ENCODE measurements around the gene TENM4.

Gene TENM4

DNA sequence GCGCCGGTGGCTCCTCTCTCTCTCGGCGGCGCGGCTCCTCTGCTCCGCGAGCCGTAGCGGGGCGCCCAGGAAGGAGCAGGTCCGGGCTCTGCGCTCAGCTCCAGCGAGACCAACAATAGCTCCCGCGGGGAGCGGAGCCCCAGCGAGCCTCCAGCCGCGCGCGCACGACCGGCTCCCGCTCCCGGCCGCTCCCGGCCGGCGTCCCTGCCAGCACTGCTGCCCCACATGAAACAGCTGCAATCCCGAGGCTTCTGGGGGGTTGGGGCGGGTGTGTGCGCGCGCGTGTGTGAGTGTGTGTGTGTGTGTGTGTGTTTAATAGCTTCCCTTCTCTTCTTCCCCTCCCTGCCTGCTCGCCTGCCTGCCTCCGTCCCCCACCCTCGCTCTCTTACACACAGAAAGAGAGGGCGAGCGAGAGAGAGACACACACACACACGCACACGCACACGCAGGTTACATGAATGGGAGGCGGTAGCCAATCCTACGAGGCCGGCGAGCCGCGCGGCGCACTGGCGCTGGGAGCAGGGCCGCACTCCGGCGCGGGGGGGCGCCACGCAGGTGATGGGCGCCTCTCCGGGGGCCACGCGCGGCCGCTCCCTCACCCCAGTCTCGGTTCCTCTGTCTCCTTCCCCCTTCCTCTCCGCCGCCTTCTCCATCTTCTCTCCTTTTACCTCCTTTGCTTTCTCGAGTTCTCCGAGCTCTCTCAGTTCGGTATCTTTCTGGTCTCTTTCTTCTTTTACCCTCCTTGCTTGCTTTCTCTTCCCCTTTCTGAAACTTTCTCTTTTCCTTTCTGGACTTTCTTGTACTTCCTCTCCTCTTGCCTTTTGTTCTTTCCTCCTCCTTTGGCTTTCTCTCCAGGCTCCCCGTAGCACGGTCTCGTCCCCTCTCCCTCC, at the start of gene TENM4:
TSS of gene TENM4 (minus strand) at position 460 of the 890 bp plus-strand sequence. CDS start 371,086 bp downstream, outside the sequence.
- DNase-seq (ENCODE audit: low read depth): no peak

DNA sequence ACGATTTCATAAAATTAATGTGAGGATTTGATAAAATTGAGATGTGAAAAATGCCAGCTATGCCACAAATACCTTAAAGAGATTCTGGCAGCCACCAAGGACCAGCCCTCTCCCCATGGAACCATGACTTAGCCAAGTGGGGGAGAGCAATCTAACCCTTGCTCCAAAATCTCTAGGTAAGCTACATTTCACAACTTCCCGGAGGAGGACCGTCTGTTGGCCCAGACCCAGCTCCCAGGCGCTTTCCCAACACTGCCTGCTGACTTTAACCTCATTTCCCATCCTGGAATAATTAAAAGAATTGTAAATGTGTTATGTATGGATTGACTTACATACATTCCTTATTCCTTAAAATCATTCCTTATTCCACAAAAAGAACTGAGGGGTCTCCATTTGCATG, 47.5 kb upstream of the TENM4 start:
- DNase-seq (ENCODE audit: low read depth): no peak

DNA sequence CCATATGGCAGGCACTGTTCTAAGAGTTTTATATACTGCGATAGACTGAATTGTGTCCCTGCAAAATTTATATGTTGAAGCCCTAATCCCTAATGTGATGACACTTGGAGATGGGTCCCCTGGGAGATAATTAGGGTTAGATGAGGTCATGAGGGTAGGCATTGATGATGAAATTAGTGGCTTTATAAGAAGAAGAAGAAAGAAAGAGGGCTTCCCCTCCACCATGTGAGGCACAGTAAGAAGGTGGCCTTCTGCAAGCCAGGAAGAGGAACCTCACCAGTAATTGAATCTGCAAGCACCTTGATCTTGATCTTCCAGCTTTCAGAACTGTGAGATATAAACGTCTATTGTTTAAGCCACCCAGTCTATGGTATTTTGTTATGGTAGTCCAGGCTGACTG, 46.6 kb upstream of the TENM4 start:
- DNase-seq (ENCODE audit: low read depth): no peak

DNA sequence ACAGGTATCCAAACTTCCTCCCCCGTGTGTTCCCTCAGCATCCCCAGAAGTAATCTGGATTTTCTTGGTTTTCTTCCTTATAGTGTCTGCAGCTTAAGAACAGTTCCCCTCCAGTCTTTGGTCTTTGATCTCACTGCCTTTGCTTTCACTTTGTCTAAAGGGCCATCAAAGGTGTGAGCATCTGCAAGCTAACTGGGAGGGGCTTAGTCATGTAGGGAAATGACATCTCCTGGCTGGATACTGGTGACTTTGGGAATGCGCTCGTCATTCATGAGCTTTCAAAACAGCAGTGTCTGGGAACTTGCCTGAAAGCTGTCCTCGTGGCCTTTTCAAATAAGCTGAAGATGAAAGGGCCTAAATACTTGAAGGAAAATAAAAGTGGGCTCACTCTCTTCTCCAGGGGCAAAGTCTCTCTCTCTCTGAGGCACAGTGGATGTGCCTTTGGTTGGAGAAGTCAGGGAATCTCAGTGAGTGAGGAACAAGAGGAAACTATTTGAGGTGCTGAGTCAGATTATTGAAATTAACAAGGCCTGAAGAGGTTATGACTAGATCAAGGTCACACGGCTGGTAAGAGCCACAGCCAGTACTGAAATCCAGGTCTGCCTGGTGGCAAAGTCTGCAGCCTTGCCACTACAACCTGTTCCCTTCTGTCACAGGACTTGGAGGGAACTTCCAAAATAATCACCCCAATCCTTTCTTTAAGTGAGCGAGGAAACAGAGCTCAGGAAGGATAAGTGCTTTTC, 45.6 kb upstream of the TENM4 start:
- DNase-seq (ENCODE audit: low read depth): no peak

DNA sequence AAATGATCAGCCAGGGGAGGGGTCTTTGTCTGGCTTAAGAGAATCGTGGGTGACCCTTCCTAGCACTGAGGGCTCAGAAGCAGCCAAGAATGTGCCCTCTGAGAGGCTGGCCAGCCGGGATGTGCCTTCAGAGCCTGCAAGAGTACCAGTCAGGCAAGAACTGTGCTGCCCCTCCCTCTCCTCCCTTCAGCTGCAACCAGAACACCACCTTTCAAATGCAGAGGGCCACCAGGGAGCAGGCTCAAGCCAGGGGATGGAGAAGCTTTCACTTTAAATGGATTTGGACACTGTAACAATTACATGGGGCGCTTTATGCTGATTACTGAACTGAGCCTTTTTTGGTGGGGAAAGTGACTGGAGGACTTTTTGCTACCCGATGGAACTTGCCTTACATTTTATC, 44.9 kb upstream of the TENM4 start:
- DNase-seq (ENCODE audit: low read depth): no peak

DNA sequence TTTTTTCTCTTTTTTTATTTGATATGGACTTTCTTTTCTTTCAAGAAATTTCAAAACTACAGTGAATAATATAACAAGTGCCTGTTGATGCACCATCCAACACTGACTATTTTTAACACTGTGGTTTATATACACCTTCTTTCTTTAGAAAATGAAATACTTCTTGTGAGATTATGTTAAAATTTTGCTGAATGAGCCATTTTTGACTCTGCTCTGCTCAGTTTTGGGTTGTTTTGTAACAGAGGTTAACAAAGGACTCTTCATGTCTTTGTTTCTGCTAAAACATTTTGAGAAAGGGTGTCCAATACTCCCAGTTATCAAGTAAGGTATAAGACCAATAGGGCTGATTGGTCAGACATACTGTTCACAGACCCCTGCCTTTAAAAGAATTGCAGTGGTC, 44.0 kb upstream of the TENM4 start:
- no peak for DNase-seq (ENCODE audit: low read depth)

DNA sequence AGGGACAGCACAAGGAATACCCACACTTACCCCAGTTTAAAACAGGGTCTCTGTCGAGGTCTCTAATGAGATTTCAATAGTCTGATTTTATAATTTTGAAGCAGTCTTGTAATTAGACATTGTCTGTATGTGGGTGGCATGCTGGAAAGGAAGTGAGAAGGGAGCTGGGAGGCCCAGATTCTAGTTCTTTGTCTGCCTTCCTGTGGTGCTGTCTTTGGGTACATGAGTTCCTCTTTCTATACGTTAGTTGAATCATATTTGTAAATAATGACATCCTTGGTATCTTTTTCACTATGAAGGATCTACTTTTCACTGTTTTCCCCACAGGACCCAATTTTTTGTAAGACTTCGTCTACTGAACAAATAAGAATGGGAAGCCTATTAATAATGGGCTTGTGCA, 42.0 kb upstream of the TENM4 start:
- no peak for DNase-seq (ENCODE audit: low read depth)

DNA sequence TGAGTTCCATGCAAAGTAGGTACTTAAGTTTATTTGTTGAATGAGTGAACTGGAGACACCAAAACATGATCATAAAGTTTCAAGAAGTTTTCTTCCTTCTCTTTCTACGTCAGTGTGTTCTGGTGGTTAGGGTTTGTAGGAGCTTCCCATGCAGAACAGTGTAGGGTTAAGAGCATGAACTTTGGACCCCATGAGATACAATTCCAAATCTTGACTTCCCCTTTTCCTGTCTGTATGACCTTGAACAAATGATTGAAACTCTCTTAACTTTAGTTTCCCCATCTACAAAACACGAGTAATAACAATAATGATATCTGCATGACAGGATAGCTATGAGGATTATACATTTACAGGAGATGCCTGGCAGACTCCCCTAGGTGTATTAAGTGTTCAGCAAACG, 41.0 kb upstream of the TENM4 start:
- no peak for DNase-seq (ENCODE audit: low read depth)

DNA sequence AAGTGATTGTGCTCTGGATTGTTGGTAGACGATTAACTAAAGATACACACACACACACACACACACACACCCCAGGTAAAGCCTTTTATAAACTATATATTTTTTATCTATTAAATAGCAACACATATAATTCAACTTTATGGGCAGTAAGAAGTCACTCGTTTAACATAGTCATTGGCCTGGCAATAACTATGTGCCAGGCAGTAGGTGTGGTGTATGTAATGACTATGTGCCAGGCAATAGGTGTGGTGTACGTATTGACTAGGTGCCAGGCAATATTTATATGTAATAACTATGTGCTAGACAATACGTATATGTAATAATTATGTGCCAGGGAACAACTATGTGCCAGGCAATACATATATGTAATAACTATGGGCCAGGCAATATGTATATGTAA, 40.0 kb upstream of the TENM4 start:
- DNase-seq (ENCODE audit: low read depth): no peak

DNA sequence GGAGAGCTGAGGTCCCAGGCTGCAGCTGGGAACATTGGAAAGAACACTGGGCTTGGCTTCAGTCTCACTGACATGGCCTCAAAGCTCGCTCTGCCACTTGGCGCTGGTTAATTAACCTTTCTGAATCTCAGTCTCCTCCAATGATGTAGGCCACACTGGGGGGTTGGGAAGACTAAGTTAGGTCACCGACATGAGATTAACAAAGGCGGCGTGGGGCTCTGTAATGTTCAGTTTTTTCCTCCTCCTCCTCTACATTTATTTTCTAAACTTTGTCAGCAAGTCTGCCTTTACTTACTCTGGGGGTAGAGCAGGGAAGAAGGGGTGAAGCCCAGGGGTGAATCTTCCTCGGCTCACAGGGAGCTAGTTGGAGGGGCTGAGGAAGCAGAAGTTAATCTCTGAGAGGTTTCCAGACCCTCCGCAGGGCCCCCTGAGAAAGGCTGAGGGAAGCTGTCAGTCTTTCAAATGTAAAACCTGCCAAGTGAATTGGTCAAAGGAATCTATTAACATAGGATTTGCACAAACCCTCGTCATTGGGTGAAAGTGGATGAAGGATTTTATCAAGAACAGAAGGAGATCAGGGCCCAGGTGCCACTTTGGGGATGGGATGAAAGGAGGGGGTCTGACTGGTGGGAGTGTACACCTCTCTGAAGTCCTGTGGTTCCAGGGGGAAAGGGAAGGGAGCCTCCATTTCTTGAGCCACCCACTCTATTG, 32.1 kb upstream of the TENM4 start:
- DNase-seq (ENCODE audit: low read depth): no peak

DNA sequence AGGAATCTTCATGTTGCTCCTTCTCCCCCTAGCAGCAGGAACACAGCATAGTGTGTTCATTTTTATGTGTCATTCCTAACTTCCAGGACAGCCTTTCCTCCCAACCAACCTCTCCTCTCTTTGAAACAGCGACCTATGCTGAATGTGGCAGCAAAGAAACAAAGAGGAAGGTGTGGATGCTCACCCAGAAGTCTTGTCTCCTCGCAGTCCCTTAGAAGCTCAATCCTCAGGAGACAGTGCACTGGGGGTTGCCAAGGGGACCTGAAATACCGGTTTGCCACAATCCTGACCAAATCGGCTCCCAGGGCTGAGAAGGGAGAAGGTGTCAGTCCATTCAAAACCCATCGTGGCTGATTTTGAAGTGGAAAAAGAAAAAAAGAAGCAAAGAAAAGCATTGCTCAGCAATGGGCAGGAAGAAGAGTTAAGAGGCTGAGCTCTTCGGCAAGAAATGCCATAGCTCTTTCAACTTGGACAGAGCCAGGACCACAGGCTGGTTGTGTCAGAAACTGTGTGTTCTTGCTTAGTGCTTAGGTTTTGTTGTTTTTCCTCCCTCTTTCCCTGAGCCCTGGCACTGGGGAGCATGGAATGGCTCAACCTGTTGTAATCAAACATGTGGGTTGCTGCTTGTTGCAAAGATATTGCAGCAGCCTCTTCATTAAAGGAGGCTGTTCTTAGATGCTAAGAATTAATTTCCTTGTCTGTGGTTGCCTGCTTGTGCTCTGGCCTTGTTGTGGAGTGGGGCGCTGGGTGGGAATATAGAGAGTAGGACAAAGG, 30.4 kb upstream of the TENM4 start:
- DNase-seq (ENCODE audit: low read depth): no peak

DNA sequence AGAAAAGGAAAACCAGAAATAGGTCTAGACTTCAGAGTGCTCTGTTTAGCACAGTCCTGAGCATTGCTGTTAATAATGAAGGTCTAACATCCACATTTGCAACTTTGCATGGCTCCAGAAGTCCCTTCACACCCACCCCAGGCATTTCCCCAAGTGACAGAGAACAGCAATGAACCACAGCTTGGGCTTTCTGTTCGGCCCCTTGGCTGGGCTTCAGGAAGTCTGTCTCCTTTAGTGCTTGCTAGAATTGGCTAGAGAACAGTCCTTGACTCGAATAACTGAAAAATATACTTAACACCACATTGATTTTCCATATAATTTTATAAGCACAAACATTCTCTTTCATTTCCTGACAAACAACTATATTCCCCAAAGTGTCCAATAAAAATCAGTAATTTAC, 29.3 kb upstream of the TENM4 start:
- DNase-seq (ENCODE audit: low read depth): no peak

DNA sequence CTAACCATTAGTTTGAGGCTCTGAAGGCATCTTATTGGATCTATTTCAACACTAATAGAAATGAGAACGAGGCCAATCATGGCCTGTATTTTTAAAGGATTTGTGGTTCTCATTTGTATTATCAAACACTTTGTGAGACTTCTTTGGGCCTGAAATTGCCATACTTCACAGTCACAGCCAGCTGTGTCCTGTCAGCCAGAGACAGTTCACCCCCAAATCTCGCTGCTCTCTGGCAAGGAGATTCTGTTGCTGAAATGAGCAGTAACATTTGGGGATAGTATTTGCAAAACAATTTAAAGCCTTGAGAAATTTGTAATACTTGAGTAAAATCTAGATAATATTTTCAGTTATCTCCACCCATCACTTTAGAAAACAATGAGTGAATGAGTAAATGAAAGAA, 26.9 kb upstream of the TENM4 start:
- no peak for DNase-seq (ENCODE audit: low read depth)

DNA sequence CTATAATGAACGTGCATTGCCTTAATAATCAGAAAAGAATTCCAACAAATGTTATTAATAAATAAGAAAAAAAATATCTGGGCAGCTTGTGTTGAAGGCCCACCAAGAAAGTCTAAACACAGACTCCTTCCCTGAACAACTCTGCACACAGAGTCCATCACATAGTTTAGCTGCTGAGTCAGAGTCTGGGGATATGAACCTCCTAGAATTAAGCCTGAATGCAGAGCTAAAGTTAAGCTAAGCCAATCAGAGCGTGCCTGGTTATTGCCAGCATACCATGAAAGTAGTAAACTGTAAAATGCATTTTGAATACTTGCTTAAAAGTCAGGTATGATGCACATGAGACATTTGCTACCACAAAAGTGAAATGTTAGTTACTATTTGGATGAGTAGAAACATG, 25.6 kb upstream of the TENM4 start:
- DNase-seq (ENCODE audit: low read depth): no peak

DNA sequence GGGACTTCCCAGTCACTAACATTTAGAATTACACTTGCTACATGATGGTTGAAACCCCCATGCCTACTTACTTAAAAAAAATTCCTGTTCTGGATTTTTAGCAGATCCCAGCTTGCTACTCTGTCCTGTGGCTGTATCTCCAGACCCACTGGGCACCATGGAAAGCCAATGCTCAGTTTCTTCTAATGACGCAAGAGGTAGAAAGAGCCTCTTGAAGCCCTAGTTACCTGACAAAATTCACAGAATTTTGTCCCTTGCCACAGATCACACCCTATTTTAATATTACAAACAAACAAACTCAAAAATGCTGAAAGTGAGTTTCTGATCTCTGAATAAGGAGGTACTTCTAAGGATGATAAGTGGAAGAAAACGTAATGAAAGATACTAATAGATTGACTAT, 24.3 kb upstream of the TENM4 start:
- DNase-seq (ENCODE audit: low read depth): no peak

DNA sequence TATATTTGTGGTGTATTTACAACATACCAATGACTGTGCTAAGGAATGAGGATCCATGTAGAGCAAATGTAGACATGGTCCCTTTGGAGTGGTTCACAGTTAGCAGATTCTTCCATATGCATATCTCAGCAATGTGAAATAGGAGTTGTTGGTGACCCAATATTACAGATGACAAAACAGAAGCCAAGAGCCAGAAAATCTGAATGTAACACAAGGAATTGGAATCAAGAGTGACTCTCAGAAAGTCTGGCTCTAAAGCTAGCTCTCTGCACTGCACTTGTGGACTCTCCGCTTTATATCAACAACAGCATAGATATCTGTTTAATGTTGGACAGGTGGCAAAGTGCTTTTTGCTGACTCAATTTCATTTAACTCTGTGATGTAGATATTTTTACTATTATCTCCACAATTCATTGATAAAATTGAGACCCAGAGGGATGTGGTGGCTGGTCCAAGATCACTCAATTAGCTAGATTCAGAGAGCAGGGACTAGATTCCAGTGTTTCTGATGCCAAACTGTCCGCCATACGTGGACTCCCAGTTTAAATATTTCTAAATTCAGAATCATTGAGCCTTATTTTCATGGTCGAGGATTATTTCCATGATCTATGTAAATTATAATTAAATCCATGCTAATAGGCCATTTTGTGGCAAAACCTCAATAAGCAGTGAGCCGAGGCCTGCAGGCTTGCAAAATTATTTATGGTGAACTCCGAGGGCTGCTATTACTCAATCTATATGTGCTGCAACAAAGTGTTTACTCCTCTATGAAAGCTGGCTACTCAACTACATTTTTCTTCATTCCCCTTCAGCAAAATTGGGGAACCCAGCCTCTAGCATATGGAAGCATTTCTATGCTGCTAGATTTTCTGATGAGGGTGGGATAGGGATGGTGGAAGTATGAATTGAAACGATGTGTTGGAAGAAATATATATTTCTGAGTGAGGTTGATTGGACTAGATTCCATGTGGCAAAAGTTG, 21.1 kb upstream of the TENM4 start:
- DNase-seq (ENCODE audit: low read depth): no peak

DNA sequence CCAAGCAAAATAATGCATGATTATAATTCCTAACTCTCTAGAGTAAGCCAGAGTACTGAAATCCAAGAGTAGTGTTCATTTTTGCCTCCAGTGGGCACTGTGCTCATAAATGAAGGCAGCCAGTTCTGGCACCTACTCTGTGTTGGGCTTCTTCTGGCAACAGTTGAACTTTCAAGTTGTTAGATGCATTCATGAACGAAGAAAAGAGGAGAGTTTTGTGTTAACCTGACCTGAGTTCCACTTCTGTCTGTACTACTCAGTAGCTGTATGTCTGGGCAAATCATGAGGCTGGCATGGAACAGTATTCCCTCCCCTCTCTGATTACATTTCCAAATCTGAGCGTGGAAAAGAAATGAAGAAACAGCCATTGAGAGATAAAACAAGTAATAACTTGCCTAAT, 20.3 kb upstream of the TENM4 start:
- DNase-seq (ENCODE audit: low read depth): no peak

DNA sequence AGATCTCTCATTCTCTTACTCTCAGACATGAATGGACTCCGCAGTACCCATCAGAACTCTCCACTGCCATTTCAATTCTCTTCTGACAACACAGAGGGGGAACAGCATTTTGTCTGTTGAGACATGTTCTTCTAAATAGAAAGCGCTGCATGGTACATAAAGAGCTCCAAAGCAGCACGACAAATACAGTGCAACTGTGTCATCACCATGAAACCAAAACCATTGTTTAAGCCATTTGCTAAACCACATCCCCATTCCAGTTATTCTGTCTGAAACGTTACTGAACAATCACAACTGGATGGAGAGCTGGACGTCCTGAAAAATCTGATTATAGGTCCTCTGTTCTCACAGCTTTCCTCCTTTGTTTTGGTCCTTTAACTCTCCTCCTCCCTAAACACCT, 17.9 kb upstream of the TENM4 start:
- no peak for DNase-seq (ENCODE audit: low read depth)

DNA sequence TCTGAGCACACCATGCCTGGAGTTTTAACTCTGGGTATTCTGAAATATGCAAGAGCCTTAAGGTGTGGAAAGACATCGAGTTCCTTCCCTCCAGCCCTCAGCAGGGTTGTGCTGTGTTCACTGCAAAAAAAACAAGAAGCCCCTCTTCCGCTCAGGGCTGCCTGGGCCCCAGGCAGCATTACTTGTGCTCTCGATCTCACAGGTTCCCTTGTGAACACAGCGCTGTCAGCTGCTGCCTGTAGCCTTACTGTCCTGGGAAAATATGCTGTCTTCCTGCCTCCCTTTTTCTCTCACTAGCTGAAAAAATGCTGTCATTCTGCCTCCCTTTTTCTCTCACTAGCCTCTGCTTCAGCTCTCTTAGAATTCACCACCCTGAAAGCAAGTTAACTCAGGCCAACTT, 15.7 kb upstream of the TENM4 start:
- DNase-seq (ENCODE audit: low read depth): no peak

DNA sequence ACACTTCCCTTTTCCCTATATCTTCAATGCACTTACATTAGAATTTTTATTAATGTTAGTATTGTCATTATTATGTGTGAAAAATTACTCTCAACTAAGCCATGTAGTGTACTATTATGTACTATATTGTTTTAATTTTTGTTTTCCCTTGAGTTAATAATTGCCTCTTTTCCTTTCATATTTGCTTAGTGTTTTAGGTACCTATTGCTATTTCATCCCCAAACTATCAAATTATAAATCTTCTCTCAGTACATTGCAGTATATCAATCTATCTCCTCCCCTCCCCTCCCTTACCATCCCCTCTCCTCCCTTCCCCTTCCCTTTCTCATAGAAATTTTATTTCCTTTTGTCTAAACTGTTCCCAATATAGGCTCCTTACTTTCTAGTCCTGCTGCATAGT, 12.8 kb upstream of the TENM4 start:
- no peak for DNase-seq (ENCODE audit: low read depth)

DNA sequence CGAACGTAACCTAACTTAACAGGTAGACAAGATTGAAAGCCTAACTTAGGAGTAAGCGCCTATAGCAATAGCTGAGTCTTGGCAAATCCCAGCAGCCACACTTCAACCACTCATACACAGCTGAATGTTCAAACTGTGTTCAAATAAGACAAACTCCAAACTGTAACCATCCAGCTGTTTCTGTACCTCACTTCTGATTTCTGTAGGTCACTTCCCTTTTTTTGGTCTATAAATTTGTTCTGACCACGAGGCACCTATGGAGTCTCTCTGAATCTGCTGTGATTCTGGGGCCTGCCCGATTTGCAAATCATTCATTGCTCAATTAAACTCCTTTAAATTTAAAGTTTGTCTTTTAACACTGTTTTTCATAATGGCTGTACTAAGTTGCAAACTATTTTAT, 8.2 kb upstream of the TENM4 start:
- DNase-seq (ENCODE audit: low read depth): no peak
